ENCODE measurements around the gene IFT25. TPM values are rescaled to one million over a fixed set of nuclear protein-coding genes. Genes with fewer than 3 reads are reported as not detected.

IFT25 gene
- total RNA-seq, 1 experiment from 2014 or later = 48.5 TPM

DNA sequence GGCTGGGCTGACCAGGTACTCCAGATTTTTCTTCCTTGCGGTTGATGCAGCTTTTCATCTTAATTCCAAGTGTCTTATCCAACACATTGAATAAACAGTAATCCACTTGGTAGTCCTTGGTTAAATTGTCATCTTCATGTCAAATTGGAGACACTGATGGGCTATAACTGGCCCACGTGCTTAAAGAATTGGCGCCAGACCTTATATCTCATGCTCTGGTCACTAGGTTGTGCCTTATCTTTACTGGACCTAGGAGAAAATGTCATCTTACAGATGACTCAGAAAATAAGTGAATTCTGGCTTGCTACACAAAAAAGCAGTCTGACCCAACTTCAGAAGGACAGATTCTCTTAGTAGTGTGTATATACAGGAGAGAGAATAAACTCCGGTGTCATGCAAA, 16.9 kb upstream of the IFT25 start:
- in situ Hi-C loops (cut with HindIII; ENCODE audit: low pct_unique_long_range_greater_than_20kb, low sequenced_read_pairs) = no loop called here
- no peak for DNase-seq (ENCODE audit: low read depth)

- DNase-seq (ENCODE audit: low read depth) = no peak
- in situ Hi-C loops (cut with HindIII; ENCODE audit: low pct_unique_long_range_greater_than_20kb, low sequenced_read_pairs) = no loop called here
Measured at GRCh38 chr1:53959664-53960250, 14.3 kb upstream of the IFT25 start.

GRCh38 chr1:53957194-53957818, 11.8 kb upstream of the IFT25 start:
- in situ Hi-C loops (cut with HindIII; ENCODE audit: low pct_unique_long_range_greater_than_20kb, low sequenced_read_pairs) = no loop called here
- DNase-seq (ENCODE audit: low read depth) = peak; percentile 55

DNA sequence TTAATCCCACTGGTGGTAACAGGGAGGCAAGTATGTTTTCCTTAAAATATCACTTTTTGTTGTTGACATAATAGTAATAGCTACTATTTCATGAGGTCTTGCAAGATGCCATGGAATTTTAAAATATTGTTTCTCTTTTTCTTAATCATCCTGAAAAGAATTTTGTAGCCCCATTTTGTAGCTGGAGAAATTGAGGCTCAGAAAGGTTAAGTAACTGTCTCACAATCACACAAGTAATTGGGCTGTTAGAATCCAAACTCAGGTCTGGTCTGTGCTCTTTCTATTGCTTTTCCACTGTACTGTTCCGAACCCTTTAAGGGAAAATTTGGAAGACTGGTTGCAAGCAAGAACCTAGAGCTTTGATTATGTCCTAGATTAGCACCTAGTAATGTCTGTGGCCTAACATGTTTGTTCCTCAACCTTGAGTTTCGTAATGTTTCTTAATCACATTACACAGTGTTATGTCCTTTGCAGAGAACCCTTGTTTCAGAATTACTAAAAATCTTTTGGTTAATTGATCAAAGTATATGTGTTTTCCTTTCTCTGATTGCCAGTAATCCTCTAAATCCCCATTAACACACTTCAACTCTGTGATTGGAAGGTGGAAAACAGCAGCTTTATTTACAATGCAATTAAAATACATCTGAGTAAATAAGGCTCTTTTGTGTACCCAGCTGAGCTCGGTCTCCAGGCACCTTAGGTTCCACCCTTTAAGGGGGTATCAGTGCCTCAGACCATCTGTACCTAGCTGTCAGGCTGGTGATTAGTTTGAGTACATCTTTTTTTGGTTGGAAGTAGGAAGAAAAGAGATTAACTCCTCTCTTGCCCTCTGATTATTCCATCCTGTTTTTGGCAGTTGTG, 11.0 kb upstream of the IFT25 start:
- in situ Hi-C loops (cut with HindIII; ENCODE audit: low pct_unique_long_range_greater_than_20kb, low sequenced_read_pairs) = no loop called here
- DNase-seq (ENCODE audit: low read depth) = no peak

GRCh38 chr1:53954128-53954527, 8.6 kb upstream of the IFT25 start:
- no peak for DNase-seq (ENCODE audit: low read depth)
- in situ Hi-C loops (cut with HindIII; ENCODE audit: low pct_unique_long_range_greater_than_20kb, low sequenced_read_pairs) = no loop called here

DNA sequence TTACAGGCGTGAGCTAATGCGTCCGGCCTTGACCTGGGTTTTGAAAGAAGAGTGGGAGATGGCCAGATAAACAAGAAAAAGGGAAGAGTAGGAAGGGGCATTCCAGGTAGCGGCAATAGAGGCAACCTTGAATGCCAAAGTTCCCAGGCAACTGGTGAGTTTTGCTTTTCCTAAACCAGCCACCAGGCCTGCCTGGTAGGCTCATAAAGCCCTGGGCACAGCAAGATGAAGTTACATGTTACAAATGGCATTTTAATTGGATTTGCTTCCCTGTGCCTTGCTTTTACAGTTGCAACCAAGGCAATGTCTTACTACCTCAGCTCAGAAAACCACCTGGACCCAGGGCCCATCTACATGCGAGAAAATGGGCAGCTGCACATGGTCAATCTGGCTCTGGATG, 6.2 kb upstream of the IFT25 start:
- no peak for DNase-seq (ENCODE audit: low read depth)

DNA sequence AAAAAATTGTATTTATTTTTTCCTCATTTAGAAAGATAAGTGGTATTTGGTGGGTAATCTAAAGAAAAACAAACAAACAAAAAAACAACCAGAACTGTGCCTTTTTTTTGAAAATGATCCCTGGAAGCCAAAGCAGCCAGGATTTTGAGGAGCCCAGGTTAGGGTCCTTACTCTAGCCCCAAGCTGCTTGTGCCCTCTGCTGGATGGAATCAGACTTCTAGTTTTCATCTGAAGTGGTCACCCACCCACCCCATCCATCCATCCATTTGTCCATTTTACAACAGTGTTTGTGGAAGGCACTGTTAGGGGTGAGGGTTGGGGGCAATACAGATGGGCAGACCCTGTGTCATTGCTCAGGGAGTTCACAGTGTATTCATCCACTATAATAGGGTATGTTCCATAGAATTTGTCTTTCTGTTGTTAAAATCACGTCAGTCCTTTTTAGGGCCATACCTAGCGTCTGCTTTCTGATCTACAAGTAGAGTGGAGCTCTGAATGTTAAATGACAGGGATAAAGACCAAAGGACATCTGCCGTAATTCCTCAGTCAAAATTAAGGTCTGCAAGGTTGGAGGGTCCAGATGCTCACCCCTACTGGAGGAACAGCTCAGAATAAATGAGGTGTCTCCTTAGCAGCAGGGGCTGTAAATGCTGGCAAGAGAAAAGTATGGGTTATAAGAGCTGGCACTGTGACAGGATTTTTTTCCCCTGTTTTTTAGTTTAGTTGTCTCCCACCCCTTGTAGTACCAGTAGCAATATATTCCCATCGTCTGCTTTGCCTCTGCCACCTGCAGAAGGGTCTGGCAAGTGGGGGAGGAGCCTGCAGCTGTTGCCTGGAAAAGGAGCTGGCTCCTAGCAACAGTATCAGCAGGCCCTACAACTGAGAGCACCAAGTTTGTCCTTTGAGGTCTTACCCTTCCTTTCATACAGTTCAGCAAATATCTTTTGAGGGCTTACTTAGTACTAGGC, 3.8 kb upstream of the IFT25 start:
- in situ Hi-C loops (cut with HindIII; ENCODE audit: low pct_unique_long_range_greater_than_20kb, low sequenced_read_pairs) = no loop called here

More for the DNA sequence above, 6.2 kb upstream of the IFT25 start:
- in situ Hi-C loops (cut with HindIII; ENCODE audit: low pct_unique_long_range_greater_than_20kb, low sequenced_read_pairs) = no loop called here

DNA sequence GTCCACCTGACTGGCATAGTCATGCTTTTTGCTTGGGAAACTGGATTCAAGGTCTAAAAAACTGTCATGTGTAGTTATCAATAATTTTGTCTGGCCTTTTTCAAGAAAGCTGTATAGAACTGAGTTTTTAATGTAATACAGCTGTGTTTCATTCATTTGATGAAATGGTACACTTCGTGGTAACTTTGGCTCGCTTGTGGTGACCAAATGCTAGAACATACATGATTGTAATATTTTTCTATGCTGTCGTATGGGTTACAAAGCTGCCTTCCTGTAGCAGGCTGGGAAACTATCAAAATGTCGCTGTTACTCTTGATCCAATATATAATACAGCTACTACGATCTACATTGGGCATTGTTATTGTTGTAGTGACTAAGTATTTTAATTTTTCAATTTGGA, 2.8 kb upstream of the IFT25 start:
- in situ Hi-C loops (cut with HindIII; ENCODE audit: low pct_unique_long_range_greater_than_20kb, low sequenced_read_pairs) = no loop called here
- no peak for DNase-seq (ENCODE audit: low read depth)

More for the DNA sequence above, 3.8 kb upstream of the IFT25 start:
- DNase-seq (ENCODE audit: low read depth) = peak; percentile 32

DNA sequence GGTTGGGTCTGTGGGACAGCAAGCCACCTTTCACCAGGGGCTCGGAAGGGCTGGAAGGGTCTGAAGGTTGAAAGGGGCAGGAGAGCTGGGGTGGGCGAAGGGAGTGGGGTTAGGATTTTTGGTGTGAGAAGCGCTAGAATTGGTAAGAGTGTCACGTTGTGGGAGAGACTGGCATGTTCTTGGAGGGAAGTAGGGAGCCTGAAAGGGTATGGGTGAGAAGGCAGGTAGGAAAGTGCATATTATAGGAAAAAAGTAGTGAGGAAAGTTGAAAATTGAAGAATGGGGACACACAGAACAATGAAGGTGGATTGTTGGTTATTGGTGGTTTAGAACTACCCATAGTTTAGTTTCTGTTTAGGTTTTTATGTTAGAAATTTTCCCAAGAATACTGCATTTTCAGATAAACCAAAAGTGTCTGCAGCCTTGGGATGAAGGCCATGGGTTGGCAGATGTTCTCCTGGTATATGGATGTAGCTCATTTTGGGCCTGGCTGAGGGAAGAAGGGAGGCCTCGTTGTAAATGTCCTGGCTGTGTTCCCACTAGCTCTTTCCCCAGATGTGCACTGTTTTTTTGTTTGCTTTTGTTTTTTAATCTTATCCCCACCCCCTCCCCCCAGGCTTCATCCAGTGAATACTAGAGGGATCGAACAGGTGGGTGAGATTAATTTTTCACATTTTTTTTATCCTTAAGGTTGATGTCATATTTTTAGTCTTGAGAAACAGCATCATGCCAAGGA, 1.8 kb upstream of the IFT25 start:
- DNase-seq (ENCODE audit: low read depth) = no peak
- in situ Hi-C loops (cut with HindIII; ENCODE audit: low pct_unique_long_range_greater_than_20kb, low sequenced_read_pairs) = no loop called here

- in situ Hi-C loops (cut with HindIII; ENCODE audit: low pct_unique_long_range_greater_than_20kb, low sequenced_read_pairs) = no loop called here
- DNase-seq (ENCODE audit: low read depth) = no peak
Measured at GRCh38 chr1:53946252-53947171, 1.0 kb upstream of the IFT25 start, which contains the start of gene LRRC42. LRRC42 (plus strand) TSS chr1:53946350; CDS start chr1:53952000, 5,650 bp downstream.

DNA sequence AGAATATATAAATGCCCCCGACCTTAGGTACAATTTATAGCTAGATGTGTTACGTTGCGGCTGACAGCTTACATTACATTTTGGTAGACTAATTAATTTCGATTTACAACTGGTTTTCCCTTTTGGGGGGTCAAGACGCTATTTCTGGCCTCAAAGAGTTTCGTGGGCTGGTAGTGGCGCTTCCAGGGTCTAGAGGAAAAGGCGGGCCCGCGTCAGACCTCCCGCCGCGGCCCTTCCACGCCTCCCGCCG, 391 bp downstream of the IFT25 start:
- in situ Hi-C loops (cut with HindIII; ENCODE audit: low pct_unique_long_range_greater_than_20kb, low sequenced_read_pairs) = no loop called here
- no peak for DNase-seq (ENCODE audit: low read depth)

DNA sequence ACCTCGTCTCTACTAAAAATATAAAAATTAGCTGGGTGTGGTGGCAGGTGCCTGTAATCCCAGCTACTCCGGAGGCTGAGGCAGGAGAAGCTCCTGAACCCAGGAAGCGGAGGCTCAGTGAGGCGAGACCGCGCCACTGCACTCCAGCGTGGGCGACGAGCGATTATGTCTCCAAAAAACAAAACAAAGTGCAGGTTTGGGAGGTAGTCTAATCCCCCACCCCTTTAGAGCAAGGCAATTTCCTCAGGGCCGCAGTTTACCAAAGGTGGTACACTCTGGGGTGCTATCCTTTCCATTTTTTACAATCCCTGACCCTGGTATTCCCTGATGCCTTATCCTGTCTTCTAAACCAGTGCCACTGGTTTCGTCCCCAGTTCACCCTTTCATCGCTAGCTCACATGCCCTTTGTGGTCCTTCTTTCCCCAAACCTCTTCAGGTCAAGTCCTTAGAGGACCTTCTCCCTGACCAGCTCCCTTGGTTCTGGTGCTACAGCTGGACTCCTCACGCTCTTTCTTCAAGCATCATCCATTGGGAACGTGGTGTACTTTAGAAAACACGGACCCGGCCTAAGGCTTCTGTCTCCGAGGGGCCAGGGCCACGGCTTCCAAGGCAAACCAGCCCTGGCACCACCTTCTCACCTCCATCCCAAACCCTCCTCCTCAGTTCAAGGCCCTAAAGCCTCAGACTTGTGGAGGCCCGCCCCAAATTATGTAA, 873 bp downstream of the IFT25 start:
- DNase-seq (ENCODE audit: low read depth) = no peak
- in situ Hi-C loops (cut with HindIII; ENCODE audit: low pct_unique_long_range_greater_than_20kb, low sequenced_read_pairs) = no loop called here

- in situ Hi-C loops (cut with HindIII; ENCODE audit: low pct_unique_long_range_greater_than_20kb, low sequenced_read_pairs) = no loop called here
- DNase-seq (ENCODE audit: low read depth) = no peak
Measured at GRCh38 chr1:53943490-53944043, 1.9 kb downstream of the IFT25 start.

DNA sequence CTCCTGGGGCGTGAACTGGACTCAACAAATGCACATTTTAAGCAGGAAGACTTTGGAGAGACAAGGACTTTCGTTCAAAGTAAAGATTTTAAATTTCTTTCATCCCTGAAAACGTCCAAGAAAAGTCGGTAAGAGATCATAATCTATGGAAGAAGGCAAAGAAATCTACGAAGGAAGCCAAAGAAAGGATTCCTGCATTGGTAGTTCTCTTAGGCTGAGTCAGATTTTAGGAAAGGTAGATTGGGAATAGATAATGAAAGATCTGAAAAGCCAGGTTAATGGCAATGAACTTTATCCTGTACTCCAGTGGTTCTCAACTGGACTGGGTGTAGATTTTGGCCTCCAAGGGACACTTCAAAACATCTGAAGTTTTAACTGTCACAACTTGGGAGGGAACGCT, 2.4 kb downstream of the IFT25 start:
- in situ Hi-C loops (cut with HindIII; ENCODE audit: low pct_unique_long_range_greater_than_20kb, low sequenced_read_pairs) = no loop called here
- DNase-seq (ENCODE audit: low read depth) = no peak

DNA sequence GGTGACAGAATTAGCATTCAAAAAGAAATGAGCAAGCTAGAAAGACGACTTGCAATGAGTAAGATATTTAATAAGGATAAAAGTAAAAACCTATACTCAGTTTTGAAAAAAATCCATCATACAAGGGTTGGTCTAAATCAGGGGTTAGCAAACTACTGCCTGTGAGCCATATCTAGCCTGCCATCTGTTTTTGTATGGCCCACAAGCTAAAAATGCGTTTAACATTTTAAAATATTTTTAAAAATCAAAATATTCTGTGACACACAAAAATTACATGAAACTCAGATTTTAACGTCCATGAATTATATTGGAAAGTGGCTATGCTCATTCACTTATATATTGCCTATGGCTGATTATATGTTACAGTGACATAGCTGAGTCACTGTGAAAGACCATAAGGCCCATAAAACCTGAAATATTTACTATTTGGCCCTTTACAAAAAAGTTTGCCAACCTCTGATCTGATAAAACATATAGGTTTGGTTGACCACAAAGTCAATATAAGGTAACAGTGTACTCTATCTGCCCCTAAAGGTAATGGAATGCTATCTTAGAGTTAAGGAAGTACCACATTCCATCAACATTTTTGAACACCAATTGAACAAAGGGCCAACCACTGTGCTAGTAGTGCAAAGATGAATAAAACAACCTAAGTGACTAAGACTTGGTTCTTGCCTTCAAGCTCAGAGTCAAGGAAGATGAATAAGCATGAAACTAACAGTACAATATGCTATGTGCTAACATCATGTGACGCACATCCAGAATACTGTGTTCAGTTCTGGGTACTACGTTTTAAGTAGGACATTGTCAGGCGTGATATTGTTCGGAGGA, 3.2 kb downstream of the IFT25 start:
- DNase-seq (ENCODE audit: low read depth) = no peak
- in situ Hi-C loops (cut with HindIII; ENCODE audit: low pct_unique_long_range_greater_than_20kb, low sequenced_read_pairs) = no loop called here
